NCI-H345 treated with DMSO at 0.1 percent for 48 hours (cell line): Measurements from ENCODE around the gene ERO1A.

Source experiments
- DNase-seq: peaks from one replicate; lab custom pipeline; 2025; ENCODE audit not compliant: unreplicated experiment; lab: John Stamatoyannopoulos, UW

ERO1A gene

DNA sequence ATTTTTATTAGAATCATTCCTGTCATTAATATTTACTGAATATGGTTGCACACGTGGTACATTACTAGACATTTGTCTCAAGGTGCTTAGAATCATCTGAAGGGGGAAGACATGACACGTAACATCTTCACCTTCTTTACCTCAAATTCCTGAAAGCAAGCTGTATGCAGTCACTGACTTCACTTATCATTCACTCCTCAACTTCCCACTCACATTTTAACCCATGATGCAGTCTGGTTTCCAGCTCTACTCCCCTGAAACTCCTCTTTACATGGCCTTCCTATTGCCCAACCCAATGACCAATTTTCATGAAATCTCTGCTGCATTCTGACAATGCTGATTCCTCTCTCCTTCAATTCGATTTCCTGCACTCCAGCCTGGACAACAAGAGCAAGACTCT is 5.9 kb upstream of the ERO1A start:
- DNase-seq, result no peak

DNA sequence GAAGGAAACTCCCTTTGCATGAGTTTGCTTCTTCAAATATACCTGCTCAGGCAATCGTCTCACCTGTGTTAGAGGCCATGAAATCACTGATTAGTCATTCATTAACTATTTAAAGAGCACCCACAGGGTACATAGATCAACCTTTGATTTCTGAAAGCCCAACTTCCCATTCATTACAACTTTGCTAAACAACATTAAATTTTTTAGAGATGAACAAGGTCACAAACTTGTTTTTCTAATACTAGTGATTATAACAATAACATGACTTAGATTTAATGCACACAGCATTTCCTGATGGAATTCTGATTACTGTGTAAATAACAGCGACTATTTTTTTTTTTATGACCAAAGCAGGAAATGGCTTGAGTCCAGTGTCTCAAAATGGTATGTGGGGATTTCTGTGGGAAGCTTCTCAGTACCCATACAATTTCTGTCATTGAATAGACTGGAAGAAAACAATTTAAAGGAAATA is 5.4 kb upstream of the ERO1A start:
- DNase-seq, result no peak

DNA sequence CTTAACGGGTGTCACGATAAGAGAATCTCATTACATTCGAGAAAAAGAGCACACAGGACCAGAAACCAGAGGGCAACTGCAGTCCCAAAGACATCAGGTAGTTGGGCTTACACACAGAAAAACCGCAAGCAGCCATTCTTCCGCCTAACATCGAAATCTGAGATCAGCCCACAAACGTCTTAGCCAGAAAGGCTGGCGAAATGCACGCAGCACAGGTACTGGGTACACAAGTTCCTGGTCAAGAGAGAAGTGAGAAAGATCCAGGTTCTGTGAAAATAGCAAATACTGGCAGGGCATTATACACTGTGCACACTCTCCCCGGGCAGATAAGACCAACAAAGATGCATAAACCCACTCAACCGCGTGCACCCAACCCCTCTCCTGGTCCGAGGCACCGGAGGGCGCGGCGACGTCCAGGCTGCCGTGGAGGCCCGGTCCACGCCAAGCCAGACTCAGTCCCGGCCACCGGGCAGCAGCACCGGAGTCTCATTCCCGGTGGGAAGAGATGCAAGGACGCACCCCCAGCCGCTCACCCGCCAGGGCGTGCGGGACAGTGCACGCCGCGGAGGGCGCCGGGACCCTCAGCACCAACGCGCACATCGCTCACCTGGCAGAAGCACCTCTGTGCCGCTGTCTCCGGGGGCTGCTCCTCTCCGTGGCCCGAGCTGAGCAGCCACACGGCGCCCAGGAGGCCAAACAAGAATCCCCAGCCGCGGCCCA is 437 bp downstream of the ERO1A start:
- peak; percentile 27 for DNase-seq

DNA sequence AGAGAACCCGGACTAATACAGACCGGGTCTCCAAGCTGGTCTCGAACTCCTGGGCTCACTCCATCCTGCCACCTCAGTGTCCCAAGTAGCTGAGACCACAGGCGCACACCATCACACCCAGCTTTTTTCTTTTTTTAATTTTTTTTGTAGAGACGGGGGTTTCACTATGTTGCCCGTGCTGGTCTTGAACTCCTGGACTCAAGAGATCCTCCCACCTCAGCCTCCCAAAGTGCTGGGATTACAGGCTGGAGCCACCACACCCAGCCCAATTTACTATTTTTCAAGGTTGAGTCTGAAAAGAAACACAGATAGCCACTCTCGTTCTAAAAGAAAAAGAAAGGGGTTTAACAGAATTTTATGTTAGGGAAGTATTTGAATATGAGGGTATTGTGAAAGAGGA is 1.8 kb downstream of the ERO1A start:
- no peak for DNase-seq

DNA sequence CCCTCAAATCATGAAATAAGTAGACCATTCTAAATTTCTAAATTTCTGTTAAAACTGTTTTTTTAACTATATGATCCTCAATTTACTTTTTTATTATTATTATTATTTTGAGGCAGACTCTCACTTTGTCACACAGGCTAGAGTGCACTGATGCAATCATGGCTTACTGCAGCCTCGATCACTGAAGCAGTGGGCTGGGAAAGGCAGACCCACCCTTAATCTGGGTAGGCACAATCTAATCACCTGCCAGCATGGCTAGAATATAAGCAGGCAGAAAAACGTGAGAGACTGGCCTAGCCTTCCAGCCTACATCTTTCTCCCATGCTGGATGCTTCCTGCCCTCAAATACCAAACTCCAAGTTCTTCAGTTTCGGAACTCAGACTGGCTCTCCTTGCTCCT is 2.3 kb downstream of the ERO1A start:
- no peak for DNase-seq

DNA sequence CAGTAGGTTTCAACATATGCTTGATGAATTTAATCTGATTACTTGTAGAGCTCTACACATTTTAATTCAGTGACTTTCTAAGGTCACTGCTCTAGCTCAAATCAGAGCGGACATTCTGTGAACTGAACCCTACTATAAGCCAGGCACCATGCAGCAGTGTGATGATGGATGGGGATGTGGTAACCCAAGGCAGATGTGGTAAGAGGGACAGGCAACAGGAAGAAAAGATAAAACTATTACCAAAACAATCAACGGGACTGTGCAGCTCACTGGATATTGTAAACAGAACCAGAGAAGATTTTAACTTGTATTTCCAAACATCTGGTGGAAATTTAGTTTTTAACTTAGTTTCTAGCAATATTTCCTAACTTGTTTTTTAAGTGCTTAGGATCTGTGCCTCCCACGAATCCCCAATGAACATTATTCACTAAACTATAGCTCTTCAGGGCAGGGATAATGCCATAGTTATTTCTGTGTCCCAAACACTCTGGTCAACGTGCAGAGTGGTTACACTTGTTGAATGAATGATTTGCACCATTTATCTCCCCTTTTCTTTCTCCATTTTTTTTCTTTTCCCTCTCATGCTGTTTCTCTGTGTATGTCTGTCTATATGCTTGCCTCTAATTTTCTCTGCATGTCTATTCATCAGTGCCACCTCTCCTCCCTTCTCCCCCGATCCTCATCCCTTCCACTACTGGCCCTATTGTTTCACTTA is 3.0 kb downstream of the ERO1A start:
- DNase-seq, result no peak

DNA sequence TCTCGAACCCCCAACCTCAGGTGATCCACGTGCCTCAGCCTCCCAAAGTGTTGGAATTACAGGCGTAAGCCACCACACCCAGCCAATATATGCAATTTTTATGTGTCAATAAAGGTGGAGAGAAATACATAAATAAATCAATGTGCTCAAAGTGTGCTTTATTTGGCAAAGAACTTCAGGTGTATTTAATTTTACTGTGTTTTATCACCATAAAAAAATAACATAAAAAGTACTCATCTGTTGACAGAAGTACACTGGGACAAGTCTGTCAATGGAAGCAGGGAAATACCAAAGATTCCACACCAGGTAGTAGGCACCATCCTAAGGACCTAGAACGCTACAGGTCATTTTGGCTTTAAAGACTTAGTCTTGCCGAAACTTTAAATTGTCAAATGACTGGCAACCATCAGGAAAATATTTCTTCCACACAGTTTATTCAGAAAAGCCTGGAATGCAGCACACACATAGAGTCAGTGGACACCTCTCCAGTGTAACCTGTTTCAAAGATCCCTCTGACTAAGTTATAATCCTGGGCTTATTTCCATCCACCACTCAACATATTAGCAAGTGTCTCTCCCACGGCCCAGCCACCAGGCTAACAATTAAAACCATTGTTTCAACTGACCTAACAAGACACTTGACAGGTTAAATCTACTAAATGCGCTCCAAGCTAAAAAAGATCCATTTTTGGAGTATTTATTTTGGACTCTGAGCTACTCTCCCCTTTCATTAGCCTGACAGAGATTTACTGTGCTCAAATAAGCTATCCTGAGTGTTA is 4.2 kb downstream of the ERO1A start:
- no peak for DNase-seq

DNA sequence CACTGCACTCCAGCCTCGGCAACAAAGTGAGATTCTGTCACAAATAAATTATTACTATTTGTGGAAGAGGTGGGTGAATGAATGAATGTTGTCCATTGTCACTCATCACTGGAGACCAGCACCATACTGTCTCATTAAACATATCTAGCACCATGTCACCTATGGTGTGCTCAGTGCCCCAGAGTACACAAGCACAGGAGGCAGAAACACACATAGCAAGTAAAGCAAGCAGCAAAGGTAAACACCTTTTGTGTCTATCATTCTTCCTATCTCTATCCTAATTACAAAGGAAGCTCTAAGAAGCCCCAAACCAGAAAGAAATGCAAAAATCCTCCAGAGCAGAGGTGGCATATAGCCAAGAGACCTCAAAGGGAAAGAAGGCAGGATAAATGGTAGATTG is 9.2 kb downstream of the ERO1A start:
- no peak for DNase-seq

DNA sequence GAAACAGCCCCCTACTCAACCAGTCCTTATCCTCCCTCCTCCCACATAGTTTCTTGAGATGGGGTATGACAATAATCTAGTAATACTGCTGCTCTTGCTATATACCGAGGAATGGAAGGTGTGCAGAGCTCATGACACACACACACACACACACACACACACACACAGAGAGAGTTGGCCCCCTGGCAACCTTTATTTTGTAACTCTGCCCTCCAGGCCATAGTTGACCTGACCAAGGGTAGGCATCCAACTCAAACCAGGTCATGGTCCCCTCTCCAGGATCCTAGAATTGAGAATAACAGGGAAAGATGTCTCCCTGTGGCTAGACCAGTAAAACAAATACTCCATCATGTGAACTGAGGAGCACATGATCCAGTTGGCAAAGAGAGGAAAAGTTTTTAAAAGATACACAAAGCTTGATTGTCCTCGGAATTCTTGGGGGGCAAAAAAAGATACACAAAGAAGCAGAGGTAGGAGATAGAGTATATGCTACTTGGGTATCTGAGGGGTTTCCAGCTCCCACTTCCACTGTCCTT is 11.3 kb downstream of the ERO1A start:
- no peak for DNase-seq

DNA sequence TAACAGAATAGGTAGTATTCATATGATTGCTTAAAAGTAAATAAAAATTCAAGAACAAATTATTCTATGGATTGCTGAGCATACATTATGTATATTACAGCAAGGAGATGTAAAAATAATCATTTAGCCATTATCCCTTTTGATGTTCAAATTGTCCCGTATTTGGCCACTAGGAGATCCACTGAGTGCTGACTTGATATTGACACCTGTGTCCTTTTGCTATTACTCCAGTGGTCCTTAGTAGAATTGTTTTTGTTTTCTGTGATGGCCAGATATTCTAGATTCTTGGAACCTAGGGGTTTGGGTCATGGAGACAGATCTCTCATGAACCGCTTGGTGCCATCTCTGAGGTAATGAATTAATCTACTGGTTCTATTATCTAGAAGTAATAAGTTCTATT is 16.8 kb downstream of the ERO1A start:
- DNase-seq, result no peak

DNA sequence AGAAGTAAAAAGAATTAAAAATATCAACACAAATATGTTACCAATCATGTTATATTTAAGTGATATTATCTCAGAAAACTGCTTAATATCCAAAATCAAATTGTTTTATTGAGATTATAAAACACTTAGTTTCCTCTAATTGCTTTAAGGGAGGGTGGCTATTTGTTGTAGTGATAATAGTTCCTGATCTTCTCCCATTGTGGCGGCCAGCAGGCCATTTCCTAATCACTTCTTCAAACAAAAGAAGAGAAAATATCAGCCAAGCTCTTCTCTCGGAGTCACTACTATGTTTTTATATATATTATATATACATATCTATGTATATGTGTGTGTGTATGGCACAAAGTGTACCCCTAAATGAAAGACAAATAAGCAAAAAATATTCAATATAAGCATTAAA is 31.5 kb downstream of the ERO1A start:
- DNase-seq, result no peak

DNA sequence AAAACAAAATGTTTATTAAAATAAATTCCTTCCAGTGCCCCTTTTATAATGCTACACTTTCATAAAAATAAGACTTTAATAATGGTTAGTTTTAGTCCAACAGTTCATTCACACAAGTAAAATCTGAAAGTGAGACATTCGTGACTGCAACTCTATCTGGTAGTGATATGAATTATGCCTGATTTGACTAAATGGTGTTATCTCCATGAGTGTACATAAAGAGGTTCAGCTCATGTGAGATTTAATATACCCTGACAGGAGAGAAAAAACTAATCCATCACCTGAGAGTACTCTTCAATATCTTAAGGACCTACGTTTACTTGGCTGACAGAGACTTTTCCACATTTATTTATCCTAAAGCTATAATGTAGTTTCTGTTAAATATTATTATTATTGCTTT is 34.0 kb downstream of the ERO1A start:
- no peak for DNase-seq

DNA sequence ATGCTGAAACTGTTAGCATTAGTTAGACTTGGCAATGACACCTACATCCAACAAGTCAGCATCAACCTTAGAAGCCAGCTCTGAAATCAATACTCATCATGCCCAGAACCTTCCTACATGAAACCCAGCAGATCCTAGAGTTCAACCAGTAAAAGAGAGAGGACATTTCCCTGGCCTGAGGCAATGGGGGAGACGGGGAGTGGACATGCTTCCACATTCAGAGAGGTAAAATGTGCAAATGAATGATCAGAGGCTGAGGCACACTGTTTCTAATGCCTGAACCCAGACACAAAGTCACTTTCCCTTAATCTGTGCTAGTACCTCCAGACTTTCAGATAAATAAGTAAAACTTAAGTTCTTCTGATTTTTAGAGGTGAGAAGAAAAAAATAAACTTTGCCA is 34.5 kb downstream of the ERO1A start:
- no peak for DNase-seq

DNA sequence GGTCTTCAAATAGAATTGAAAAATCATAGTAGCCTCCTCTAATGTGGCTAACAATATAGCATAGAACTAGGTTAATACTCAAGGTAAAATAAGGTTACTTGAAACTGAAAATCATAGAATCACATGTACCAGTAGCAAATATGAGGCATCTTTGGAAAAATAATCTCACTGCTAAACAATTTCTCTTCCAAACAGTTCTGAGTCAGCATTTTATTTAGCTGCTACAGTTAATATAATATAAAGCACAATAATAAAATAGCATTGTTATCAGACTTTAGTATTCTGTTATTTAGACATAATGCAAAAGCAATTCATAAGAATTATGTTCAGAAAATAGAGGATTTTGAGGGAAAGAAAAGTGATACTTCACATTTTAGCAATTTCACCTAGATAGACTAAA is 35.0 kb downstream of the ERO1A start:
- DNase-seq, result no peak

DNA sequence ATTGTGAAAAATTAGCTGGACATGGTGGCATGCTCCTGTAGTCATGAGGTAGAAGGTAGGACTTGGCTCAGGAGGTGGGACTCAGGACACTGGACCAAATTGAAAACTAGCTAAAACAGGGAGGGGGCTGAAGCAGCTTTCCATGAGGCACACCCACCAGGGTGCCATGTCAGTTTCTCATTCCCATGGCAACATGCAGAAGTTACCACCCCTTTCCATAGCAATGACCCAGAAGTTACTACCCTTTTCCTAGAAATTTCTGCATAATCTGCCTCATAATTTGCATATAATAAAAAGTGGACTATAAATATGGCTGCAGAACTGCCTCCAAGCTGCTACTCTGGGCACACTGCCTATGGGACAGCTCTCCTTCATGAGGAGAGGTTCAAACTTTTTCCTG is 38.5 kb downstream of the ERO1A start:
- DNase-seq, result no peak

DNA sequence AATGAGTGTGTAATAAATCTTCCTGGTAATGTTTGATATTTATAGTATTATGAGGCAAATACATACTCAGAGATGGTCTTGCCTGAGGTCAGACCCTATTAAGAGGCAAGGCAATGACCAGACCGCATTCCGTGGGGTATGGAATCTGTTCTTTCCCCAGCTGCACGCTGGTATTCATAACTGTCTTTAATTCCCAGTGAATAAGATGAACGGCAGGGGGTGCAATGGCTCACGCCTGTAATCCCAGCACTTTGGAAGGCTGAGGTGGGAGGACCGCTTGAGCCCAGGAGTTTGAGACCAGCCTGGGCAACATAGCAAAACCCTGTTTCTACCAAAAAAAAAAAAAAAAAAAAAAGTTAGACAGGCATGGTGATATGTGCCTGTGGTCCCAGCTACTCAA is 44.6 kb downstream of the ERO1A start:
- no peak for DNase-seq

DNA sequence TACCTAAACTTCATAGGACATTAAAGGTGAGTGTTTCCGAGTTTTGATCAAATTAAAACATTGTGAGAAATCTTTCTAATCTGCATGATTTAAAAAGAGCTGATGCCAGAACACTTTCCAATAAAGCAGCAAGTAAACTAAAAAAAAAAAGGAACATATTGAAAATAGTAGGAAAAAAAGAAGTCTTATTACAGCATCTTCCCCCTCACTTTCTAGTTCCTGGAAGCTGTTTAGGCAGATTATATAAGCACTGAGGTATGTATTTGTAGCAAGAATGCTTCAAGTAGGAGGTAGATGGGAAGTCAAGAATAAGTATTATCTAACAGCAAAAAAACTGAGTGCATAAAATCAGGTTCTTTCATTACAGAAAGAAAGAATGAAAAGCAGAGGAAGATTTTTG is 45.8 kb downstream of the ERO1A start:
- DNase-seq, result no peak

DNA sequence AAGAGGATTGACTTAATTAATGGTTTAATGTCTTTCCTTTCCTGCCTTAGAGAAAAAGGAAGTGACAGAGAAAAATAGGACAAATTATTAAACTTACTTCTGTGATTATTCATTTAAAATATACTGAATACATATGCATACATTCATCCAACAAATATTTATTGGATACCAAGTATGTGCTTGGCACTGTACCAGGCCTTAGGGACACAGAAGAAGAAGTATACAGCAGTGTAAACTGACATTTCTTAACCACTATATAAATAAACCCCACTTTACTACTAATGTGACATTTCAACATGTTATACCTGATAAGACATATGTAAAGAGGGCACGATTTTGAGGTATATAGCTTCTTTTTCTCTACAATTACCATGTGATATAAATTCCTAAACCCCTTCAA is 53.6 kb downstream of the ERO1A start:
- no peak for DNase-seq

DNA sequence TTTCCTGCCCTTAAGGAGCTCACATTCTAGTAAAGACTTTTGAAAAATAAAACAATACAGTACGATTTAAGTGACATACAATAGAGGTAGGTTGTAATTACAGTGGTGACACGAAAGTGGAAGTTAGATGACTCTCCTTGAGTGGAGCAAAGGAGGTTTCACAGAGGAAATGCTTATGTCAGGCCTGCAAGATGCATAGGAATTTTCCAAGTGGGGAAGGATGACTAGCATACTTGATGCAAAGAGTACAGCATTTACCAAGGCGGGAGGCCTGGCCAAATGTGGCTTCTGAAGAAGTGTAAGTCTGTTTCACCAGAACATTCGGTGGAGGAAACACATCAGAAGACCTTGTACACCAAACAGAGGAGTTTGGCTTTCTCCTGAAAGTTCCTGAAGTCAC is 55.2 kb downstream of the ERO1A start:
- DNase-seq, result no peak

DNA sequence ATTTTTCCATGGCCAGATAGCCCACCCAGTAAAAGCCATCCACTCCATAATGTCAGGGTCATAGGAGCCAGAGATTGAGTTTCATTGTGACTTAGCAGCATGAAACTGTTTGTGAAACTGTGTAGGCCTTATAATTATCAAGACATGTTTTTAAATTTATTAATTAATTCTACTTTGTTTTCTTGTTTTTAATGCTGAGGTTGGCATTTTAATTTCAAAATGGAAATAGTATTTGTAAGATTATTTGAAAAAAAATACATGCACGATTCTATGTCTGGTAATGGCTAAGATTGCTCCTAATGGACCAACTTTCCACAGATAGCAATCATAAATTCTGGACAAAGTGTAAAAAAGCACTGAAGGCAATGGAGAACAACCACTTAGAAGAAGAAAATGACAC is 75.7 kb downstream of the ERO1A start:
- no peak for DNase-seq

DNA sequence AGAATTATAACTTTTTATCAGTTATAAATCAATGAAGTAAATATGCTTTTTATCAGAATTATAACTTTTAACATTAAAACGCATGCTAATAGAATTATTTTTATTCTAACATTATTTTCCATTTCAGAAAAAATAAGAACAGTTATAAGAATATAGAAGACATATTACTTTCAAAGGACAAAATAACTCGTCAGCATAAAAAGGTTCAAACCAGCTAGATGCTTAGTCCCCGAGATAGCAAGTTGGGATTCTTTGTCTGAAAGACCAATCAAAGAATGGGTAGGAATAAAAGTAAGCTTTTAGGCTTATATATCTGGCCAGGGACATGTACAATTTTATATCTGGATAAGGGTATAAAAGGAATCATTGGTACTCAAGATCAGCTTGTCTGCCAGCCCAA is 76.8 kb downstream of the ERO1A start:
- DNase-seq, result no peak

DNA sequence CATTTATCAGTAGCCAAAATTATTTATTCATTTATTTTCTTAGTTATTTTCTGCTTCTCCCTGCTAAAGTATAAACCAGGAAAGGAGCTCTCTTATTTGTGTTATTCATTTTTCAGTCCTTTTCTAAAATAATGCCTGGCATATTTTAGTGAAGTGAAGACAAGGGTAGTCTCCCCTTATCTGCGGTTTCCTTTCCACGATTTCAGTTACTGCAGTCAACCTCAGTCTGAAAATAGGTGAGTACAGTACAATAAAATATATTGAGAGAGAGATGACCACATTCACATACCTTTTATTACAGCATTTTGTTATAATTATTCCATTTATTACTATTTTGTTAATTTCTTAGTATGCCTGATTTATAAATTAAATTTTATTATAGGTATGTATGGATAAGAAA is 85.2 kb downstream of the ERO1A start:
- no peak for DNase-seq
